Umbilical cord (tissue), 2 donors: Measurements from ENCODE around the gene LARP1. TPM values are rescaled to one million over a fixed set of nuclear protein-coding genes. Genes with fewer than 3 reads are reported as not detected.
"Not testable (repeated sequence)": the region's sequence is repeated elsewhere in the genome, so short reads cannot be mapped to it uniquely, and the experiment has no call there.

ENCODE experiments used
- DNase-seq: peaks from one replicate; pipeline ENCODE4 v3.0.0-alpha.2; 2015; ENCODE audit warnings: low spot score
- total RNA-seq: library from RNA; depleted of rRNA; stranded (reverse); fragments of >200 nt; gene quantifications from one replicate; pipeline ENCODE4 v1.2.3, GENCODE V29; 2014; ENCODE audit warnings: low replicate concordance; ENCODE audit not compliant: insufficient read depth

The LARP1 gene
- 24.8 TPM for total RNA-seq

GRCh38 chr5:154755361-154756008 is at the start of gene LARP1:
Gene LARP1, plus strand, starts transcription at chr5:154755377. Its CDS starts 381 bp downstream, at chr5:154755758.
- peak; percentile 57 for DNase-seq

GRCh38 chr5:154706416-154706815 is 48.8 kb upstream of the LARP1 start:
- DNase-seq = no peak

GRCh38 chr5:154707641-154708040 is 47.5 kb upstream of the LARP1 start:
- peak; percentile 28 for DNase-seq

DNA sequence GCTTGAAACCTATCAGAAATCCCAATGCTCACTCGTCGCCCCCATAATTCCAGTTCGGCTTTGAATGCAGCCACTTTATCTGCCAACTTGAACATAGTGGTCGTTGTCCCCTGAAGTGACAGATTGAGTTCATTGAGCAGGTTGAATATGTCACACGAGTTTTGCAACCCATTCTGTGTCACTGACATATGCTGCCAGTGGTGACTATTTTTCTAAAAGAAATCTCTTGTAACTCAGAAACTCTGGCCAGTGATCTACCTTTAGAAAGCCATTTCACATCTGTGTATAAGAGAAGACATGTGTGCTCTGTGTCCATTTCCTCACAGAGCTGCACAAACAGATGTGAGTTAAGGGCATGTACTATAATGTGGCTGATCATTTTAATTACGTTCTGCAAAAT is 47.0 kb upstream of the LARP1 start:
- no peak for DNase-seq

DNA sequence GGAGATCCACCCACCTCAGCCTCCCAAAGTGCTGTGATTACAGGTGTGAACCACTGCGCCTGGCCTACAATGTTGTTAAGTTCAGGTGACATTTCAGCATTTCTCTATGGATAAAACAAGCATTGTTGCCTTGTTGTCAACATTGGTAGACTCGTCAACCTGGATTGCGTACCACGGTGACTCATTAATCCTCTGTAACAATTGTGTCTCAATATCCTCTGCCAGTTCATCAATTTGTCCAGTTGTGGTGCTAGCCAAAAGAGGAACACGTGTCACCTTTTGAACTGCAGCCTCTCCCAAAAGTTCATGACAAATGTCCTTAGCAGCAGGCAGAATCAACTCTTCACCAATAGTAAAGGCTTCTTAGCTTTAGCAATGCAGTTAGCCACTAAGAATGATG is 46.3 kb upstream of the LARP1 start:
- DNase-seq = no peak

GRCh38 chr5:154709368-154710305 is 45.5 kb upstream of the LARP1 start:
- DNase-seq = no peak

- DNase-seq = no peak
Observed at GRCh38 chr5:154712518-154713437, 42.4 kb upstream of the LARP1 start.

GRCh38 chr5:154713615-154714125 is 41.5 kb upstream of the LARP1 start:
- no peak for DNase-seq

GRCh38 chr5:154714266-154714986 is 40.8 kb upstream of the LARP1 start:
- no peak for DNase-seq

GRCh38 chr5:154721481-154722058 is 33.6 kb upstream of the LARP1 start:
- DNase-seq = no peak

DNA sequence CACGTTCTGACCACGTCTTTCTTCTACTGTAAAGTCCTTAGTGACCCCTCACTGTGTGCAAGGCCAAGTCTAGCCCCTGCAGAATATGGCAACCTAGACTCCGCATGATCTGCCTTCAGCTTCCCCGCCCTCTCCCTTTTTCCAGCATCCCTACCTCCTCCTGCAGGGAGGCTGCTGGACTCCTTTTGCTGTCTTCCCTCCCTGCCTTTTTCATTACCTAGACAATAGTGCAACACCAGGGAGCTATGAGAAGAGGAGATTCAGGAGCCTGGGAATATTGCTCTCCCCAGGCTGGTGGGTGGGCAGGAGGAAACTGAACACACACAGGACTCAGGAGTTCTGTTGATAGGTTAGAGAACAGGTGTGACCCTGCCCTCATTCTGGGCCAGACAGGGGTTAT is 33.1 kb upstream of the LARP1 start:
- DNase-seq = no peak

GRCh38 chr5:154722936-154723335 is 32.2 kb upstream of the LARP1 start:
- DNase-seq = no peak

- DNase-seq = peak; percentile 69
Observed at GRCh38 chr5:154723740-154724505, 31.3 kb upstream of the LARP1 start.

DNA sequence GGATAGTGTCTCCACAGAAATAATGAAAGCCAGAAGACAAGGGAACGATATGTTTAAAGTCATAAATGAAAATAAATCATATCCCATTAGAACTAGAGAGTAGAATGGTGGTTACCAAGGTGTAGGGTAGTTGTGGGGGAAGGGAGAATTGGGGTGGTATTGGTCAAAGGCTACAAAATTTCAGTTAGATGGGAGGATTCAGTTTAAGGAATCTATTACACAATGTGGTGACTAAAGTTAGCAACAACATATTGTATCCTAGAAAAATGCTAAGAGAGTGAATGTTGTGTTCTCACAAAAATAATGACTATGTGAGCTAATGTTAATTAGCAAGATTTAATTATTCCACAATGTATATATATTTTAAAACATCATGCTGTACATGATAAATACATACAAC is 27.8 kb upstream of the LARP1 start:
- no peak for DNase-seq

DNA sequence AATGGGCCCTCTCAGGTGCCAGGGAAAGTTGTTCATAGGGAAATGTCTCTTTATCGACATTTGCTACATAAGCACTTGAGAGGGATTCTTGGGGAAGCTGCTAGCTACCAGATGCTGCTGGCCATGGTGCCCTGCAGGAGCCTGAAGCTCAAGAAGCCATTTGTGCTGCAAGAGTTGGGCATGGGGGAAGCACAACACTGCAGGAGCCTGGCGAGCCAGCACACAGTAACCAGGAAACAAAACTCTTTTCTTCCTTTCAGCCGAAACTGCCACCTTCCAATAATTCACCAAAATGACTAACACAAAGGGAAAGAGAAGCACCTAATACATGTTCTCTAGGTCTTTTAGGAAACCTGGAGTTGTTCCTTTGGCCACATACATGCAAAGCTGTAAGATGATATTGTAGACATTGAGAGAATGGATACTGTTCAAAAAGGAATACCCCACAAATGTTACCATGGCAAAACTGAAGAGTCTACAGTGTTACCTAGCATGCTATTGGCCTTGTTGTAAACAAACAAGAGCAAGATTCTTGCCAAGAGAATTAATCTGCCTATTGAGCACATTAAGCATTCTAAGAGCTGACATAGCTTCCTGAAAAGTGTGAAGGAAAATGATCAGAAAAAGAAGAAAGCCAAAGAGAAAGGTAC is 26.1 kb upstream of the LARP1 start:
- no peak for DNase-seq

- no peak for DNase-seq
Observed at GRCh38 chr5:154729613-154730012, 25.6 kb upstream of the LARP1 start.

- not testable (repeated sequence) for DNase-seq
Observed at GRCh38 chr5:154730761-154731160, 24.4 kb upstream of the LARP1 start.

- DNase-seq = no peak
Observed at GRCh38 chr5:154732212-154732611, 23.0 kb upstream of the LARP1 start.
